Natural killer cell (primary cell): ENCODE results near the gene MIER2. TPM values are rescaled to one million over a fixed set of nuclear protein-coding genes. Genes with fewer than 3 reads are reported as not detected.

Source experiments
- ATAC-seq, 3 donors: fragments of 150-1000 bp in 2 of 3; fragments of 200-7000 bp in 1 of 3; cut with Tn5 transposase; 1 replicate in 1 of 3; 2 replicates in 2 of 3; pipeline ENCODE4 v1.10.0; 2021; ENCODE audit warnings: mild to moderate bottlenecking in 2 of 3, moderate library complexity in 2 of 3
- DNase-seq, 2 donors: peaks; one replicate each; pipeline versions ENCODE4 v3.0.0 to v3.0.0-alpha.2; 2013 to 2021; ENCODE audit warnings: mixed read lengths in 1 of 2
- H3K27ac ChIP-seq: one replicate; pipeline ENCODE4 v1.5.1; 2013; ENCODE audit warnings: mild to moderate bottlenecking, low read length
- H3K27me3 ChIP-seq: one replicate; pipeline ENCODE4 v1.6.1; 2013; ENCODE audit warnings: low read length; ENCODE audit not compliant: control insufficient read depth, insufficient read depth
- H3K36me3 ChIP-seq: one replicate; pipeline ENCODE4 v1.6.1; 2013; ENCODE audit warnings: low read length; ENCODE audit not compliant: control insufficient read depth, insufficient read depth
- H3K4me1 ChIP-seq: one replicate; pipeline ENCODE4 v1.6.1; 2013; ENCODE audit warnings: low read length; ENCODE audit not compliant: control insufficient read depth, insufficient read depth
- H3K4me3 ChIP-seq: one replicate; pipeline ENCODE4 v1.5.1; 2013; ENCODE audit warnings: low read length
- H3K9me3 ChIP-seq: one replicate; pipeline ENCODE4 v1.6.1; 2013; ENCODE audit warnings: low read length; ENCODE audit not compliant: control insufficient read depth, insufficient read depth
- H3K27ac Mint-ChIP-seq, 2 donors: one replicate each; pipeline ENCODE4 v1.8.0; 2022; ENCODE audit warnings: mild to moderate bottlenecking in 2 of 2, mixed read lengths in 2 of 2, moderate library complexity in 1 of 2
- H3K27me3 Mint-ChIP-seq, 2 donors: one replicate each; pipeline ENCODE4 v1.8.0; 2022; ENCODE audit warnings: low read depth in 2 of 2, mixed read lengths in 2 of 2
- H3K36me3 Mint-ChIP-seq: one replicate; pipeline ENCODE4 v1.8.0; 2022; ENCODE audit warnings: mixed read lengths
- H3K4me1 Mint-ChIP-seq, 2 donors: one replicate each; pipeline ENCODE4 v1.8.0; 2022; ENCODE audit warnings: mixed read lengths in 2 of 2
- H3K4me3 Mint-ChIP-seq: one replicate; pipeline ENCODE4 v1.8.0; 2022; ENCODE audit warnings: mild to moderate bottlenecking, moderate library complexity, mixed read lengths
- H3K9me3 Mint-ChIP-seq, 2 donors: one replicate each; pipeline ENCODE4 v1.8.0; 2022; ENCODE audit warnings: mixed read lengths in 2 of 2
- WGBS: methylation state at CpG from one replicate; pipeline ENCODE4 v1.1.7; 2013; ENCODE audit warnings: missing lambda C conversion rate; ENCODE audit not compliant: insufficient coverage; 5-methylcytosine and 5-hydroxymethylcytosine counted together
- intact Hi-C: fragments of 100-400 bp; cut with micrococcal nuclease; formaldehyde crosslinking; loops from one replicate; pipeline ENCODE4 v1.14.2; 2022
- total RNA-seq, 4 donors: library from RNA; stranded (reverse); fragments of 120-200 nt in 1 of 4; gene quantifications; one replicate each; pipeline versions ENCODE4 v1.2.3 to v1.2.4, GENCODE V29; 2013 to 2022
- TF ChIP-seq, protein P1 (sequence below): fragments of 200-600 bp; IDR thresholded peaks from one replicate; pipeline ENCODE4 v1.8.0; 2022; ENCODE audit warnings: antibody characterized with exemption

MIER2 gene
- total RNA-seq, 3 donors from 2014 or later (not counting 1 experiment from before 2014, with no cell fraction given), result 14.8 to 17.7 (median 15.4) TPM

DNA sequence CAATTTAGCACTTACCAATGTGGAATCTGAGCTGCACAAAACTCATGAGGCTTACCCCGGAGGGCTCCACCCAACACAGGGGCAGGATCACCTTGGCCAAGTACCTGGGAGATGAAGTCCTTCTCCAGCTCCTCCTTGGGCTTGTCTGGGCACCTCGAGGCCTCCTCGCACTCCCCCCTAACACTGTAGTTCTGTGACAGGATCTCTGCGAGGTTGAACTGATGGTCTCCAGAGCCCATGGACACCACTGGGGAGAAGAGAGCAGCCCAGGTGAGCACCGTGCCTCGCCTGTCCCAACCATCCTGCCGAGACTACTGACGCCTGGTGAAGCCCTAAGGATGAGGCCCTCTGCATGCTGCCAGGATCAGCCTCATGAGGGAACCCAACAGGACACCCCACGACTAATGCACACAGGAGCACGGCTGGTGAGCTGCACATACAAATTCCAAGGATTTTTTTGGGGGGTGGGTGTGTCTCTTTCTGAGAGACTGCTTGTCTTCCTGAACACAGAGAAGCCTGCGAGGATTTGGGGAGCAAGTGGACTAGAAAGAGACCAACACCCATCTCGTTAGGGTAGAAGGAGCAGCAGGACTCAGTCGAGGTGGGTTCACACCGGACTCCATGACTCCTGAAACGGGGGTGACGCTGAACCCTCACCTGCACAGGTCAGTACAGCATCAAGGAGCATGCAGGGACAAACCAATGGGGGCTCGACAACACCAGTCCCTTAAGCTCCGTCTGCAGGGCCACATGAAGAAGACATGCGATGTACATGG is 10.1 kb downstream of the MIER2 start:
- peaks cover 15 to 21% of the 10 kb centered on the region in 2 donors for H3K4me1 Mint-ChIP-seq
- H3K27ac Mint-ChIP-seq, result no peak overlapping the region
- TF ChIP-seq, protein P1, sequence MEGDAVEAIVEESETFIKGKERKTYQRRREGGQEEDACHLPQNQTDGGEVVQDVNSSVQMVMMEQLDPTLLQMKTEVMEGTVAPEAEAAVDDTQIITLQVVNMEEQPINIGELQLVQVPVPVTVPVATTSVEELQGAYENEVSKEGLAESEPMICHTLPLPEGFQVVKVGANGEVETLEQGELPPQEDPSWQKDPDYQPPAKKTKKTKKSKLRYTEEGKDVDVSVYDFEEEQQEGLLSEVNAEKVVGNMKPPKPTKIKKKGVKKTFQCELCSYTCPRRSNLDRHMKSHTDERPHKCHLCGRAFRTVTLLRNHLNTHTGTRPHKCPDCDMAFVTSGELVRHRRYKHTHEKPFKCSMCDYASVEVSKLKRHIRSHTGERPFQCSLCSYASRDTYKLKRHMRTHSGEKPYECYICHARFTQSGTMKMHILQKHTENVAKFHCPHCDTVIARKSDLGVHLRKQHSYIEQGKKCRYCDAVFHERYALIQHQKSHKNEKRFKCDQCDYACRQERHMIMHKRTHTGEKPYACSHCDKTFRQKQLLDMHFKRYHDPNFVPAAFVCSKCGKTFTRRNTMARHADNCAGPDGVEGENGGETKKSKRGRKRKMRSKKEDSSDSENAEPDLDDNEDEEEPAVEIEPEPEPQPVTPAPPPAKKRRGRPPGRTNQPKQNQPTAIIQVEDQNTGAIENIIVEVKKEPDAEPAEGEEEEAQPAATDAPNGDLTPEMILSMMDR, result no peak
- no peak overlapping the region for H3K4me3 Mint-ChIP-seq
- H3K9me3 Mint-ChIP-seq, result no peaks in the 10 kb centered on the region
- H3K36me3 Mint-ChIP-seq, result peaks cover 7% of the 10 kb centered on the region
- 97% methylated on average over 19 of the region's 19 CpGs for WGBS
- ATAC-seq (no peak), DNase-seq (no peak)
- H3K9me3 ChIP-seq, result peaks cover 4% of the 10 kb centered on the region
- no peaks in the 10 kb centered on the region for H3K27me3 Mint-ChIP-seq
- H3K27me3 ChIP-seq, result no peaks in the 10 kb centered on the region
- no peak overlapping the region for H3K4me3 ChIP-seq
- H3K27ac ChIP-seq, result no peak overlapping the region
- intact Hi-C loops, result no loop called here
- H3K4me1 ChIP-seq, result no peaks in the 10 kb centered on the region
- peaks cover 19% of the 10 kb centered on the region for H3K36me3 ChIP-seq

DNA sequence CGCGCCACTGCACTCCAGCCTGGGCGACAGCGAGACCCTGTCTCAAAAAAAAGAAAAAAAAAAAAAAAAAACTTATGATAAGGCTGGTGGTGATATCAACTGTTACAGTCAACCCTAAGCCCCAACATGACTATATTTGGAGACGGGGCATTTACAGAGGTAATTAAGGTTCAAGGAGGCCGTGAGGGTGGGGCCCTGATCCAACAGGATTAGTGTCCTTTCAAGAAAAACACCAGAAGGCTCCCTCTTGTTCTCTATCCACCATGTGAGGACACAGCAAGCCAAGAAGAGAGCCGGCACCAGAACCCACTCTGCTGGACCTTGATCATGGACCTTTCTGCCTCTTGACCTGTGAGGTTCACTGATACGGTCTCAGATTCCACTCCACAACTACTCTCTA is 14.1 kb downstream of the MIER2 start:
- Mint-ChIP-seq H3K36me3 (peaks cover 7% of the 10 kb centered on the region), H3K27ac (no peak overlapping the region), H3K27me3 (no peaks in the 10 kb centered on the region), H3K4me3 (no peak overlapping the region), H3K9me3 (no peaks in the 10 kb centered on the region), H3K4me1 (no peaks in the 10 kb centered on the region)
- Histone ChIP-seq H3K27ac (no peak overlapping the region), H3K36me3 (peaks cover 53% of the 10 kb centered on the region), H3K9me3 (peaks cover 17% of the 10 kb centered on the region), H3K4me1 (no peaks in the 10 kb centered on the region), H3K4me3 (no peak overlapping the region), H3K27me3 (no peaks in the 10 kb centered on the region)
- no peak for ATAC-seq
- intact Hi-C loops, result no loop called here
- TF ChIP-seq, protein P1, result no peak
- no peak for DNase-seq
- WGBS, result 98% methylated on average over 4 of the region's 8 CpGs

DNA sequence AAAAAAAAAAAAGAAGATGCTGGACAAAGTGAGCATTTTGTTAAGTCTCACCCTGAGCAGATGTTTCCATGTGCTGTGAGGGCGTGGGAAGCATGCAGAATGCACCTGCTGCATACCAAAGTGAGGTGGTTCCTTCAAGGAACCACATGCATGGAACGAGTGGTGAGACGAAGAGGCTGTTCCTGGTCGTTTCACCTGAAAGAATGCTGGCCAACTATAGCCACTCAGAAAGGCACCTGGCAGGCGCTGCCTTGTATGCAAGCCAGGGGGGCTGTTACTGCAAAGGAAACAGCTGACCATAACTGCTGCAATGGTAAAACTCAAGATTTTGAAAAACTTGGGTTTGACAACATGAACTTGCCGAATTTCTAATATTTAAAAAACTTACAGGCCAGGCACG is 14.7 kb downstream of the MIER2 start:
- ATAC-seq, result no peak
- TF ChIP-seq, protein P1, result no peak
- Histone ChIP-seq H3K27ac (no peak overlapping the region), H3K9me3 (peaks cover 17% of the 10 kb centered on the region), H3K4me3 (no peak overlapping the region), H3K27me3 (no peaks in the 10 kb centered on the region), H3K4me1 (no peaks in the 10 kb centered on the region), H3K36me3 (peaks cover 55% of the 10 kb centered on the region)
- Mint-ChIP-seq H3K27ac (no peak overlapping the region), H3K9me3 (no peaks in the 10 kb centered on the region), H3K27me3 (no peaks in the 10 kb centered on the region), H3K4me1 (no peaks in the 10 kb centered on the region), H3K4me3 (no peak overlapping the region), H3K36me3 (peaks cover 7% of the 10 kb centered on the region)
- no peak for DNase-seq
- over 99% methylated on average over 7 of the region's 7 CpGs for WGBS
- intact Hi-C loops, result no loop called here

DNA sequence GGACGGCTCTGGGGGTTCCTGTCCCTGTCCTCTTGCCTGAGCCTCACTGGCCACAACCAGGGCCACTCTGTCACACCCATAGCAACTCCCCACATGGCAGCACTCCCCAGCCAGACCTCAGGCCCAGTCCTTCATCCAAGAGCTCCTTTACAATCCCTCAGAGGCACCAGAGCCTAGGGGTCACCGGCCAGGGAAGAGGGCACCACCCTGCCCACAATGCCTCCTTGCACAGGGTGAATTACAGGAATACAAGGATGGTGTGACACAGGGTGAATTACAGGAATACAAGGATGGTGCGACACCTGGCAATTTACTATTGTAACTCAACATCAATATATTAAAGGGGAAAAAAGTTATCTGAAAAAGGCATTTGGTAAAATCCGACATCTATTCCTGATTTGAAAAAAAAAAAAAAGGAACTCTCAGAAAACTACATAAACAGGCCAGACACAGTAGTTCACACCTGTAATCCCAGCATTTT is 16.5 kb downstream of the MIER2 start:
- peaks cover 7% of the 10 kb centered on the region for H3K36me3 Mint-ChIP-seq
- Histone ChIP-seq H3K27me3 (no peaks in the 10 kb centered on the region), H3K4me3 (no peak overlapping the region), H3K27ac (no peak overlapping the region), H3K4me1 (no peaks in the 10 kb centered on the region), H3K36me3 (peaks cover 56% of the 10 kb centered on the region), H3K9me3 (peaks cover 17% of the 10 kb centered on the region)
- no peaks in the 10 kb centered on the region for H3K4me1 Mint-ChIP-seq
- intact Hi-C loops, result no loop called here
- TF ChIP-seq, protein P1, result no peak
- no peak for ATAC-seq
- no peak overlapping the region for H3K27ac Mint-ChIP-seq
- no peaks in the 10 kb centered on the region for H3K9me3 Mint-ChIP-seq
- H3K27me3 Mint-ChIP-seq, result no peaks in the 10 kb centered on the region
- DNase-seq, result no peak
- whole genome bisulfite sequencing, result 100% methylated on average over 3 of the region's 4 CpGs
- H3K4me3 Mint-ChIP-seq, result no peak overlapping the region
